HG03280 (cell line): ENCODE data around the gene KAT6B.

Experiments used
- ATAC-seq: cut with Tn5 transposase; IDR thresholded peaks from one replicate; pipeline ENCODE4 v1.9.1; 2021; ENCODE audit warnings: mild to moderate bottlenecking, moderate library complexity; ENCODE audit not compliant: unreplicated experiment

KAT6B gene

GRCh38 chr10:74947781-74948401 lies 121.5 kb downstream of the KAT6B start:
- ATAC-seq: no peak

GRCh38 chr10:74949034-74949832 lies 122.8 kb downstream of the KAT6B start:
- ATAC-seq: no peak

DNA sequence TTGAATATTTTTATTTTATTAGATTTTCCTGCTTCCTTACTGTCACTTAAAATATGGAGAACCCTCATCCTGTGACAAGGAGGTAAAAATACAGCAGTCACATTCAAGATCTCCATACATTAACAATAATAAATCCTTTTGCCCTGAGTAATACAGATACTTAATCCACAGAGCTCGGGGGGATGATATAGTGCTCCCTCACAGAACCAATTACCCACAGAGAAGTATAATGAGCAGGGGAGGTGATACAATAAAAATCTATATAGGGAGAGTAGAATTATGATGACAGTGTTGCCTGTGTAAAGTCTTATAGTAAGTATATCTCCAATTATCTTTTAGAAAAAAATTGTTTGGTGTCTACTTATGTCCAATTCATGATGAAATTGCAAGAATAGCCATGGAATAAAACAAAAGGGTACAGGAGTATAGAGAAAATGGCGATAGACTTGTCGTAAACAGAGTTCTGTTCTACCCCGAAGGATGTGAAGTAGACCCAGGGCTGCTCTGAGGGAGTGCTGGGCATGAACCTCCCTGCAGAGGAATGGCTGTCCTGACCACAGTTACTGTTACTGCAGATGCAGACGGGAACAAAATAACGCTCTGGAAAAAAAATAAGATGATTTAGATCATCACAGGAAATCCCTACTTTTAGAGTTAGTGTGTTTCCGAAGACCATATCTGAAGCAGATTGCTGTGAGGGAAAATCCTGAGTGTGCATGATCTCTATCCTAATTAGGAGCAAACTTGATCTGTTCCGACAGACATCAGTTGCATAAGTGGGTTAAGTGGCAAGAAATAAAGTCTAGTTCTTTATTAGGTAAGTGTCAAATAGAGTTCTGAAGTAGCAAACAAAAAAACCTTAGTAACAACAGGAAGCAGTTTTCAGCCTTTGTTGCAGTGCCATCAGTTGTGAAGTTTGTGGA lies 123.7 kb downstream of the KAT6B start:
- no peak for ATAC-seq

DNA sequence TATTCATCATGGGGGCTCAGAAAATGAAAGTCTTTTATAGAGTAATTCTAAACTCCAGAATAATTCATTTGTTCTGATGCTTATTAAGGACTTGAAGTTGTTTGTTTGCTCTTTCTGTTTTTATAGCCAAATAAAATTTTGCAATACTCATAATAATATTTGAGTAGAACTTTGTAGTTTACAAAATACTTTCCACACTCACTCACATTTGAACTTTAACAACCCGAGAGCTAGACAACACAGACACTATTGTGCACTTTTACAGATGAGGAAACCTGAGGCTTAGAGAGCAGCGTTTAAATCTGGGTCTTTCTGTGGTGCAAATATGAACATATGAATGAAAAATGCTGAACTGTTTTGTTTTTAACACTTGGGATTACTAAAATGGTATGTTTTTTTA lies 126.8 kb downstream of the KAT6B start:
- ATAC-seq: no peak

DNA sequence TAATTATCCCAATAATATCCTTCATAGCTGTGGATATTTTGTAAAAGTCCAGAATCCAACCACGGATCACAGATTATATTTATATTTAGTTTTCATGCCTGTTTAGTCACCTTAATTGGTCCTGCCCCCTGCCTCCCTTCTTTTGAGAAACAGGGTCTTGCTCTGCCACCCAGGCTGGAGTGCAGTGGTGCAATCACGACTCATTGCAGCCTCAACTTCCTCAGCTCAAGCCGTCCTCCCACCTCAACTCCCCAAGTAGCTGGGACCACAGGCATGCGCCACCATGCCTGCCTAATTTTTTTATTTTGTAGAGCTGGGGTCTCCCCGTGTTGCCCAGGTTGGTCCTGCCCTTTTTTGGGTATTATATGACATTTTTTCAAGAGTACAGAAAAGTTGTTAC lies 129.4 kb downstream of the KAT6B start:
- ATAC-seq: no peak

- ATAC-seq: no peak
Measured at GRCh38 chr10:74956555-74957111, 130.2 kb downstream of the KAT6B start.

DNA sequence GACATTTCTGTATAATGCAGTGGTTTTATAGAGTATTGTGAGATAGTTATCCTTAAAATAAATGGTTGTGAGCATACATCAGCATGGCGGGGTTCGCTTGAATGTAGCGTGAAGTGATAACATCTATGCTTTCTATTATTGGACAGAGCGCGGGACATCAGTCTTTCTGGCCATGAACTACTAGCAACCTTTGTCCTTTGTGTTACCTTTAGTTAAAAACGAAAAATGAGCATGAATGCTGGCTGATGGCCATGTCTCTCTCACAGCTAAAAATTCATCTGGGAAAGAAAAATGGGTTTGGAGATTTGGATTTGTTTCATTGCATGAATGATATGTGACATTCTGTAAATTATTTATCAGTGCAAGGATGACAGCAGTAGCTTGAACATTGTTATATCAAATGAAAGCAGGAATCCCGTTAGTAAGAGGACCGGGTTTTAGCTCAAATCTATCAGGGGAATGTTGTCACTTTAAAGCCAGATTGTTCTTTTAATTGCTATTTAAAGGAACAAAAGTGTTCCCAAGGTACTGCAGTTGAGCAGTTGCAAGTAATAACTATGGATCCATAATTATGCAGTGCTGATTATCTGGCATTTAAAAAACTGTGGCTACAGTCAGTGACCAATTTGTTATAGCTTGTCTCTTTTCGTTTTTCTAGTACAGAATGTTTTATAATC lies 131.0 kb downstream of the KAT6B start:
- no peak for ATAC-seq

DNA sequence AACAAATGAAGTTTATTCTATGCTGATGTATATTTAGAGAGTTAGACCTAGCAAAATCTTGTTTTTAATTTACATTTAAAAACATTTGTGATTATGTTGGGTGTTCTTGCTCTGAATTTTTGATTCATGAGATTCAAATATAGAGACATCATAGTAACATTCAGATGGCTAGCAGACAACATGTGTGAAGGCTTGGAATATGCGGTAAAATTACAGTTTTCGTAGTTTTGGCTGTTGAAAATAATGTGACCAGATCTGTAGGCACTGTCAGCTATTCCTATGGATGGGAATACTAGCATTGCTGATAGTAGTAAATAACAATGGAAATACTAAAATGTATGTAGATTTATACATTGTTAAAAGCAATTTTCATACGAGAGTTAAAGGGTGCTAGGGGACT lies 131.9 kb downstream of the KAT6B start:
- no peak for ATAC-seq

- no peak for ATAC-seq
Measured at GRCh38 chr10:74960670-74961069, 134.3 kb downstream of the KAT6B start.

DNA sequence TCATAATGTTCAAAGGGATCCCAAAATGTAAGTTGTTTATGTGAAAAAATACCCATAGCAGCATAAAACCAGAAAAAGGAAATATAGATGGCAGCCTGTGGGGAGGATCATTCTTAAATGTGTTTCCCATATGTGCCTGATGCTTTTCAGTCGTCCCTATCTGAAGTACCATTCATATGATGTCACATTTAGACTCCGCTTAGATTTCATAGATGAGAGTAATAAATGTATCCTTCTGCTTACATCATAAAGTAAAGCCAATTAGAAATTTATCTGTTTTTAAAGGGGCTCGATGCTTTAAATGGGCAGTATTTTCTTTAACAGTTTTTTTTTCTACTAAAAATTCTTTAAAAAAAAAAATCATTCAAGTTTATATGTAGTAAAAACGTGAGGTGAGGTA lies 136.1 kb downstream of the KAT6B start:
- no peak for ATAC-seq

- peak; percentile 63 for ATAC-seq
Measured at GRCh38 chr10:74963549-74963948, 137.1 kb downstream of the KAT6B start.

- ATAC-seq: no peak
Measured at GRCh38 chr10:74967911-74968666, 141.7 kb downstream of the KAT6B start.

- ATAC-seq: no peak
Measured at GRCh38 chr10:74968667-74969061, 142.3 kb downstream of the KAT6B start.

GRCh38 chr10:74969093-74969492 lies 142.7 kb downstream of the KAT6B start:
- no peak for ATAC-seq

- ATAC-seq: no peak
Measured at GRCh38 chr10:74969530-74969929, 143.1 kb downstream of the KAT6B start.

GRCh38 chr10:74973741-74974392 lies 147.5 kb downstream of the KAT6B start:
- no peak for ATAC-seq

- no peak for ATAC-seq
Measured at GRCh38 chr10:74975758-74976157, 149.4 kb downstream of the KAT6B start.

DNA sequence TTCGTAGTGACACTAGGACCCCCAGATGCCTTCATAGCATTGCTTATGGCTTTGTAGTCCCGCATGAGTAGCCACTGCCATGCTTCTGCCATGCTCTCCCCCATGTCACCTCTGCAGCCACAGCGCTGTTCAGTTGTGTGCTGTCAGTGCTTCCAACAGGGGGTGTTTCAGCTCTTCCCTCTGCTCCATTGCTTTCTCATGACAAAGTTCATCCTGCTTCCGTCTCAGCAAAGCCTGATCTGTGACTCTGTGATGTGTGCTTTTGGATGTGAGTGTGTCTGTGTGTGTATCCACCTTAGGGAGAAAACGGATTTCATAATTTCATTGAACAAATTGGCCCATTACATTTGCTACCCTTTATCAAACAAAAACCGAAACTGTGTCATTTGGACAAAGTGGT lies 150.2 kb downstream of the KAT6B start:
- ATAC-seq: no peak

GRCh38 chr10:74977072-74977471 lies 150.7 kb downstream of the KAT6B start:
- no peak for ATAC-seq
